ENCODE results near the gene SLC43A1. TPM values are rescaled to one million over a fixed set of nuclear protein-coding genes. Genes with fewer than 3 reads are reported as not detected.
"Not testable (repeated sequence)": the region's sequence is repeated elsewhere in the genome, so short reads cannot be mapped to it uniquely, and the experiment has no call there.

The SLC43A1 gene
- total RNA-seq, 2 experiments from 2014 or later, result 32.1 to 34.0 TPM

DNA sequence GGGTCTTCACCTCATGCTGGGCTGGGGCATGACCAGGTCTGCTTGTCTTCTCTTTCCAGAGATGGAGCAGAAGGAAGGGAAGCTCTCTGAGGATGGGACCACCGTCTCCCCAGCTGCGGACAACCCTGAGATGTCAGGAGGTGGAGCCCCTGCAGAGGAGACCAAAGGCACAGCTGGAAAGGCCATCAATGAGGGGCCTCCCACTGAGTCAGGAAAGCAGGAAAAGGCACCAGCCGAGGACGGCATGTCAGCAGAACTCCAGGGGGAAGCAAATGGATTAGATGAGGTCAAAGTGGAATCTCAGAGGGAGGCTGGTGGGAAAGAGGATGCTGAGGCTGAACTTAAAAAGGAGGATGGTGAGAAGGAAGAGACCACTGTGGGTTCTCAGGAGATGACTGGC is 27.1 kb upstream of the SLC43A1 start:
- CTCF ChIA-PET, result no interaction called here
- TF ChIP-seq, protein P1, sequence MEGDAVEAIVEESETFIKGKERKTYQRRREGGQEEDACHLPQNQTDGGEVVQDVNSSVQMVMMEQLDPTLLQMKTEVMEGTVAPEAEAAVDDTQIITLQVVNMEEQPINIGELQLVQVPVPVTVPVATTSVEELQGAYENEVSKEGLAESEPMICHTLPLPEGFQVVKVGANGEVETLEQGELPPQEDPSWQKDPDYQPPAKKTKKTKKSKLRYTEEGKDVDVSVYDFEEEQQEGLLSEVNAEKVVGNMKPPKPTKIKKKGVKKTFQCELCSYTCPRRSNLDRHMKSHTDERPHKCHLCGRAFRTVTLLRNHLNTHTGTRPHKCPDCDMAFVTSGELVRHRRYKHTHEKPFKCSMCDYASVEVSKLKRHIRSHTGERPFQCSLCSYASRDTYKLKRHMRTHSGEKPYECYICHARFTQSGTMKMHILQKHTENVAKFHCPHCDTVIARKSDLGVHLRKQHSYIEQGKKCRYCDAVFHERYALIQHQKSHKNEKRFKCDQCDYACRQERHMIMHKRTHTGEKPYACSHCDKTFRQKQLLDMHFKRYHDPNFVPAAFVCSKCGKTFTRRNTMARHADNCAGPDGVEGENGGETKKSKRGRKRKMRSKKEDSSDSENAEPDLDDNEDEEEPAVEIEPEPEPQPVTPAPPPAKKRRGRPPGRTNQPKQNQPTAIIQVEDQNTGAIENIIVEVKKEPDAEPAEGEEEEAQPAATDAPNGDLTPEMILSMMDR (IDR thresholded peaks at IDR 0.05), result no peak
- no peaks in the 10 kb centered on the region for H3K27me3 Mint-ChIP-seq
- H3K4me1 Mint-ChIP-seq (ENCODE audit: low read depth), result peaks cover 6% of the 10 kb centered on the region
- ATAC-seq (no peak), DNase-seq (no peak)
- H3K36me3 Mint-ChIP-seq (ENCODE audit: low read depth), result peaks cover 4% of the 10 kb centered on the region
- POLR2A ChIA-PET, result interaction anchor here (1.1 kb wide), 1 partner anchor 27 kb away, joined by 3 read pairs; the partner anchor contains the start of gene SLC43A1
- H3K27ac Mint-ChIP-seq, result peak overlapping the region; percentile 27
- H3K4me3 Mint-ChIP-seq, result no peak overlapping the region
- intact Hi-C loops (cut with micrococcal nuclease), result no loop called here
- H3K9me3 Mint-ChIP-seq, result no peaks in the 10 kb centered on the region

DNA sequence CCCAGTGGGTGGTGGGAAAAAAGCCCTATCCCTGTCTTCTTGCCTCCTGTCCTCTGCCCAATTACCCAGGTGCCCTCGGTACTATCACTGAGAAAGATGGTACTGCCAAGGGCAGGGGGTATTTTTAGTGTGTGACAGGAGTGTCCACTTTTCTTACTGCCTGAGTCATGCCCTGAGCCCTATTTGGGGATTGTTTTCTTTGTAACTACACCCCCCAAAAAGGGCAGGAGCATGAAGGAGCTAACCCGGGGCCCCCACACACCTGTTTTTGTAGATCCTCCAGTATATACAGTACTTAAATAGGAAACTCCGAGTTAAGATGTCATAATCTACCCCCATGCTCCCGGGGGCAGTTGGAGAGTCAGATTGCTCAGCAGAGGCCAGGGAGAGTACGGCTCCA is 25.7 kb upstream of the SLC43A1 start:
- POLR2A ChIA-PET, result interaction anchor here (0.7 to 1.6 kb wide), 3 partner anchors 10 to 116 kb away, joined by 3 to 12 read pairs (median 3); partner anchors contain the start of genes SLC43A1 and TIMM10
- TF ChIP-seq, protein P1 (IDR thresholded peaks at IDR 0.05), result no peak
- Mint-ChIP-seq H3K4me1 (ENCODE audit: low read depth) (no peaks in the 10 kb centered on the region), H3K4me3 (no peak overlapping the region), H3K36me3 (ENCODE audit: low read depth) (peaks cover 3% of the 10 kb centered on the region), H3K27me3 (no peaks in the 10 kb centered on the region), H3K9me3 (no peaks in the 10 kb centered on the region), H3K27ac (no peak overlapping the region)
- DNase-seq (no peak), ATAC-seq (no peak)
- intact Hi-C loops (cut with micrococcal nuclease), result no loop called here
- CTCF ChIA-PET, result no interaction called here

DNA sequence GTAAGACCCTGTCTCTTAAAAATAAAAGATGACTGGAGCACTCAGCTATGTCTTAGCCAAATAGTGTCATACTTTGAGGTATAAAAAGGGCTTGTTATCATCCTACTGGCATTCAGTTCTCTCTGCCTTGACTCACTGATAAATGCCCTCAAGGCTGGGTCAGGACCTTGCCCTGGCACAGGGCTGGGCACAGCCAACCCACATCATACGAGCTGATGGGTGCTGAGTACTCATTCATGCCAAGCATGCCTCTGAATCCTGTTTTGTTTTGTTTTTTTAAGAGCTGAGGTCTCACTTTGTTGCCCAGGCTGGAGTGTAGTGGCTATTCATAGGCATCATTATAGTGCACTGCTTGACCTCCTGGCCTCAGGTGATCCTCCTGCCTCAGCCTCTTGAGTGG is 23.8 kb upstream of the SLC43A1 start:
- Mint-ChIP-seq H3K4me1 (ENCODE audit: low read depth) (no peaks in the 10 kb centered on the region), H3K4me3 (no peak overlapping the region), H3K27ac (no peak overlapping the region), H3K36me3 (ENCODE audit: low read depth) (peaks cover 3% of the 10 kb centered on the region), H3K9me3 (no peaks in the 10 kb centered on the region), H3K27me3 (no peaks in the 10 kb centered on the region)
- intact Hi-C loops (cut with micrococcal nuclease), result no loop called here
- ChIA-PET POLR2A (no interaction called here), CTCF (interaction anchor here (1.0 to 2.4 kb wide), 4 partner anchors 12 to 105 kb away, joined by 3 to 9 read pairs (median 4); no protein-coding TSS in a partner anchor)
- DNase-seq, result no peak
- no peak for ATAC-seq
- TF ChIP-seq, protein P1 (IDR thresholded peaks at IDR 0.05), result no peak

DNA sequence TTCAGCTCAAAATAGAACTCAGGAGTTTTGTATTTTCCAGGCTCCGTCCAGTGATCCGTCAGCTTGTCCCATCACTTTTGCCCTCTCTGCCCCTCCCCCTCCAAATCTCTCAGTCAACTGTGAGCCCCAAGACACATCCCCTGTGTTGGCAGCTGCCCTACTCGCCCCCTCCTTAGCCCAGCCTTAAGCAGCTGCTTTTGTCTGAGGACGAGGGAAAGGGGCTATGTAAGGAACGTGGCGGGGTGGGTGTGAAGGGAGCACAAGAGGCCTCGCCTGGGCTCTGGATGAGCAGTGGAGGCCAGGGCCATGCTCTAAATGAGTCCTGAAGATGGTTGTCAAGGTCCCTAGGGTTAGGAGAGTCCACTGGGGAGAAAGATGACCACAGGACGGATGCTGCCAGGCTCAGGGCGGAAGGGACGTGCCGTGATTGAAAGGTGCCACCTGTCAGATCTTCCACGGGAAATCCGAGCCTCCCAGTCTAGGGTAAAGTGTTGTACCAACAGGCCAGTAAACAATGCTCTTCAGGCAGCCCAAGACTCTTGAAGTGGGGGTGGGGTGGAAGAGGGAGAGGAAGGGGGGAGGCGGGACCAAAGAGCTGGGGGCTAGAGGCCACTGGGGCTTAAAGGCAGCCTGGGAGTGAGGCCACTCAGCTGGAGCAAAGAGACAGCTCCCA is 21.6 kb upstream of the SLC43A1 start, which contains the start of gene SMTNL1:
Gene SMTNL1, plus strand, starts transcription at position 649 of the 673 bp plus-strand sequence. CDS start 5,048 bp downstream, outside the sequence.
- TF ChIP-seq, protein P1 (IDR thresholded peaks at IDR 0.05), result no peak
- CTCF ChIA-PET, result interaction anchor here (1.0 to 2.4 kb wide), 6 partner anchors 10 to 105 kb away, joined by 3 to 14 read pairs (median 4); no protein-coding TSS in a partner anchor
- no peak within 1 kb of the TSS for H3K27ac Mint-ChIP-seq
- intact Hi-C loops (cut with micrococcal nuclease), result no loop called here
- H3K4me3 Mint-ChIP-seq, result no peak within 1 kb of the TSS
- no peaks in the 10 kb centered on the region for H3K9me3 Mint-ChIP-seq
- no peak for ATAC-seq
- peaks cover under 1% of the 10 kb centered on the region for H3K4me1 Mint-ChIP-seq (ENCODE audit: low read depth)
- POLR2A ChIA-PET, result interaction anchor here (0.9 kb wide), 1 partner anchor 10 kb away, joined by 3 read pairs; no protein-coding TSS in a partner anchor
- no peak for DNase-seq
- H3K36me3 Mint-ChIP-seq (ENCODE audit: low read depth), result peaks cover 2% of the 10 kb centered on the region
- no peaks in the 10 kb centered on the region for H3K27me3 Mint-ChIP-seq

DNA sequence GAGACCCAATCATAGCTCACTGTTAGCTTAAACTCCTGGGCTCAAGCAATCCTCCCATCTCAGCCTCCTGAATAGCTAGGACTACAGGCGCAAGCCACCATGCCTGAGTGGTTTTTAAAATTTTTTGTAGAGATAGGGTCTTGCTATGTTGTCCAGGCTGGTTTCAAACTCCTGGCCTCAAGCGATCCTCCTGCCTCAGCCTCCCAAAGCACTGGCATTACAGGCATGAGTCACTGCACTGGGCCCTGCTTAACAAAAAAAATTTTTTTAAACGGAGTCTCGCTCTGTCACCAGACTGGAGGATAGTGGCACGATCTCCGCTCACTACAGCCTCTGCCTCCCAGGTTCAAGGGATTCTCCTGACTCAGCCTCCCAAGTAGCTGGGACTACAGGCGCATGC is 18.9 kb upstream of the SLC43A1 start:
- peaks cover 11% of the 10 kb centered on the region for H3K36me3 Mint-ChIP-seq (ENCODE audit: low read depth)
- H3K9me3 Mint-ChIP-seq; H3K27me3 Mint-ChIP-seq; ATAC-seq; H3K4me3 Mint-ChIP-seq; H3K27ac Mint-ChIP-seq; intact Hi-C loops (cut with micrococcal nuclease); DNase-seq: not testable (repeated sequence)
- CTCF ChIA-PET, result interaction anchor here (1.5 to 2.0 kb wide), 6 partner anchors 34 to 106 kb away, joined by 4 to 8 read pairs (median 6); partner anchors contain the start of gene UBE2L6
- POLR2A ChIA-PET, result interaction anchor here (0.7 to 1.4 kb wide), 5 partner anchors 13 to 57 kb away, joined by 3 to 7 read pairs (median 4); no protein-coding TSS in a partner anchor
- H3K4me1 Mint-ChIP-seq (ENCODE audit: low read depth), result peaks cover 14% of the 10 kb centered on the region

Data from activated CD8-positive, alpha-beta T cell treated with anti-CD3 and anti-CD28 coated beads for 36 hours (primary cell).